Inferior parietal cortex (tissue), 1 donor: ENCODE results near the gene PLEKHA7.
"Not testable (repeated sequence)": the region's sequence is repeated elsewhere in the genome, so short reads cannot be mapped to it uniquely, and the experiment has no call there.

Source experiments
- DNase-seq: peaks from one replicate; pipeline ENCODE4 v3.0.0-alpha.2; 2016; ENCODE audit errors: extremely low spot score

The PLEKHA7 gene

DNA sequence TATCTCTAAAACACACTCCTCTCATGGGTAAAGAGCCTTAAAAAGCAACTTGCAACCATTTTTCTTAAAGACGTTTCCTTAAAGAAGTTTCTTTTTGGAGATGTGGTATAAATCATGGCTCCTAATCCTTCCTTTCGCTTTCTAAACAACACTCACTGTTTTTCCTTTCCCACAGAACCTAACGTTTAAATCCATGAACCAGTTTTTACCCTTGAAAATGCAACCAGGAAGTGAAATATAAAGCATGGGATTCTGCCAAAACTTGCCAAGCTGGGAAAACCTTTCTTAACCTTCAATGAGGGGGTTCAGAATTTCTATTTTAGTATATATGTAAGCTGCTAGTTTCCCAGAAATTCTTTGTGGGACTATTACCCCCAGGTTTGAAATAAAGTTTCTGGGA is 8.6 kb downstream of the PLEKHA7 start:
- no peak for DNase-seq

- no peak for DNase-seq
Observed at GRCh38 chr11:17004486-17005148, 9.6 kb downstream of the PLEKHA7 start.

DNA sequence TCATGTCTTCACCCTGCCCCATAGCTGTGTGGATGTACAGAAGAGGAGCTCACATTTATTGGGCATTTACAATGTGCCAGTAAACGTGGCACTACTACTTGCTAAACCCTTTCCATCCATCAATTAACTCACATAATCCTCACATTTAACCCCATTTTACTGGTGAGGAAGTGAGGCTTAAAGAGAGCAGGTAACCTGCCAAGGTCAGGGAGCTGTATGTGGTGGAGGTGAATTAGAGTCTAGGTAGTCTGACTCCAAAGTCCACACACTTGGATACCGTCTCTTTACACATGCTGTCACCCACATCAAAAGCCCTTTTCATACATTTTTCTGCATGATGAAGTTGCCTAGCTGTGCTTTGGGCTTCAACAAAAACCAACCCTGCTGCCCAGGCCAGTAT is 10.8 kb downstream of the PLEKHA7 start:
- DNase-seq, result no peak

DNA sequence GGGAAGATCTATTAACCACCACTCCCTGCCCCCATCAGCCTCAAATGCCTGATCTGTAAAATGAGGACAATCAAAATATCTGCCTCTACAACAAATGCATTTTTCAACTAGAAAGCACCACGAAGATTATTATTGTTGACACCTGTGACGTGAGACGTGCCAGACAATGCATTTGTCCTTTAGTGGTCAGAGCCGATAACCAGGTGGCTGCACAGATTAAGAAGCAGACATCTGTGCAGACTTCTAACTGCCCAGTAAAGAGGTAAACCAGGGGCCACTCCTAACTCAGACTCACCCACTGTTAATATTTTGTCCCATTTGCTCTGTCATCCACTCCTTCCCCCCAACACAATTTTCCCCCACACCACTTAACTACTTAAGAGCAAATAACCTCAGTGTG is 11.7 kb downstream of the PLEKHA7 start:
- no peak for DNase-seq

GRCh38 chr11:17001806-17002205 is 12.4 kb downstream of the PLEKHA7 start:
- no peak for DNase-seq

GRCh38 chr11:17000987-17001386 is 13.2 kb downstream of the PLEKHA7 start:
- no peak for DNase-seq

DNA sequence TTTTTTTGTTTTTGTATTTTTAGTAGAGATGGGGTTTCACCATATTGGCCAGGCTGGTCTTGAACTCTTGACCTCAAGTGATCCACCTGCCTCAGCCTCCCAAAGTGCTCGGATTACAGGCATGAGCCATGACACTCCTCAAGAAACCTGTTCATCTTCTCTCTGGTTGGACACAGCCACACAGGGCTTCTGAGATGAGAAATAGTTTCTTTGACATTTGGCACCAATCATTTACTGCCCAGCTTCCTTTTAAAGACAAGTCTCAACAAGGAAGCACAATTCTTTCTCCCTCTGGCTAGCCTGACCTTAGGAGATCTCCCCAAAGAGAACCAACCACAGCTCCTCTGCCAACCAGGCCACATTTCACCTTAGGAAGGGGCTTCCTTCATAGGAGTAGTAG is 14.0 kb downstream of the PLEKHA7 start:
- DNase-seq, result not testable (repeated sequence)

DNA sequence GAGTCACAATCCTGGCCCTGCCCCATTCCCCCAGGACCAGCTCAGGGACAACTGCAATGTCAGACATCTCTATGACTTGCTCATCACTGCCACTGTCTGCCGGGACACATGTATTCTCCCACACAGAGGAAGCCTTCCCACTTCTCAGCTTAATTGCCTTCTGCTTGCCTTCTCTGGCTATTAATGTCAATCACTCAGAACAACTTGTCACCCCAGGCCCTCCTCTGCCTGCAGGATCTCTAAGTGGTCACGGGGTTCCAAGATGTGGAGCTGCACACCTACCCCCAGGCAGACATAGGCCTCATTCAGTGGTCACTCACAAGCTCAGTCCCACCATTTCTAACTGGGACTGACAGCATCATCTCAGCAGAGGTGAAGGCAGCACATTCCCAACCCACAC is 15.1 kb downstream of the PLEKHA7 start:
- DNase-seq, result no peak

GRCh38 chr11:16997624-16998023 is 16.6 kb downstream of the PLEKHA7 start:
- no peak for DNase-seq

DNA sequence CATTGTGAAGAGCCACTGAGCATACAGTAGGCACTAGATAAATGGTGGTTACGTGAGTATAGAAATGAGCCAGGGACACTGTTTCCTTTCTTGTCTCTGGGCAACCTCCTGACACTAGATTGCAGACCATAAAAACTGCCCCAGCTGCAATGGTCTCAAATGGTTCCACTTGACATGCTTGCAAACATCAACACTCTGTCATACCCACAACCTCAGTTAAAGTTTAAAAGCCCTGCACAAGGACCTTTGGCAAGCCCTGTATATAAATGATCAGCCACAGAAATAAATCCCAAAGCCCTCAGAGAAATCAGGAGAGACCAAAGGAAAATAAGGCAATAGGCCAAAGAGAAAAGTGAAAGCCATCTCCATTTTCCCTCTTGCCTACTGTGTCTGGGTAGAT is 20.7 kb downstream of the PLEKHA7 start:
- no peak for DNase-seq

DNA sequence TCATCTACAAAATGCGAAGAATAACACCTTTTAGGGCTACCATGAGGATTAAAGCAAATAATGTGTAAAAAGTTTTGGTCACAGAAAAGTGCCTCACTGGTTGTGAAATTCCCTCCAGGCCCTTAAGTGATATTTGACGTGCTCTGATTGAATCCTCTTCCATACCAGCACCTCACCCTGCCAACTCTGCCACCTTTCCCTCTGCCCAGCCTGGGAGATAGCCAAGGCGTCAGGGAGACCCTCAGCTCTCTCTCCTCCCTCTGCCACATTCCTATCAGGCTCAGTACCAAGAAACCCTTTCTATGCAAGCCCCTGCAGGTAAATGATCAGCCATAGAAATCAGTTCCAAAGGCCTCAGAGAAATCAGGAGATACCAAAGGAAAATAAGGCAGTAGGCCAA is 21.4 kb downstream of the PLEKHA7 start:
- no peak for DNase-seq

DNA sequence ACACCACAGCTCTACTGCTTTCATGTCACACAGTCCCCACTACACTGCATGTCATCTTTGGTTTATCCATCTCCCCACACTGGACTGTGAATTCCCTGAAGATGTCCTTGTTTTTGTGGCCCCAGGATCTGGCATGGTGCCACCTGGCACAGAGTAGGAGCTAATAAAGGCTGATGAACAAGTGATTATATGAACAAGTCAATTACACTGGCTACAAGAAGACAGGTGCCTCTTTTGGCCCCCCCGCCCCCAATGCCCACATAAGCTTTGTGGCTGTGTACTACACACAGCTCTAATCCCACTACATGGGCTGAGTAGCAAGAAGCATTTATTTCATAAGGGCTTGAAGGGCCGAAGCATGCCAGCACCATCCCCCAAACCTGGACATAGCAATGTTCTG is 24.7 kb downstream of the PLEKHA7 start:
- no peak for DNase-seq

DNA sequence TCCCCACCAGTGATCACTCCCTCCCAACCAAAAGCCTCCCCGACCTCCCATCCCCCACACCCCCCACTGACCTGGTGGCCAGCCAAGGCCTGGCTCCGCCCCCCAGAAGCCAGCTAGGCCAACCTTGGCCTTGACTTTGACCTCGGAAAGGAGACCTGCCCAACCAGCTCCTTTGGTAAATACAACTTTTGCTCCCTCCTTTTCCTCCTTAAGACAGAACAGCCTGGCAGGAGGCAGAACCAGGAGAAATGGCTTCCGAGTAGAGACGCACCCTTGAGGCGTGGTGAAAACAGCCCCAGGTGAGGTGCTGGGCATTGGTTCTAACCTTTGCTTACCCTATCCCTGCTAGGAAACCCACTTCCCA is 27.0 kb downstream of the PLEKHA7 start:
- DNase-seq, result no peak

GRCh38 chr11:16986434-16987204 is 27.6 kb downstream of the PLEKHA7 start:
- no peak for DNase-seq

GRCh38 chr11:16985297-16985696 is 28.9 kb downstream of the PLEKHA7 start:
- no peak for DNase-seq

- no peak for DNase-seq
Observed at GRCh38 chr11:16984229-16984628, 30.0 kb downstream of the PLEKHA7 start.

DNA sequence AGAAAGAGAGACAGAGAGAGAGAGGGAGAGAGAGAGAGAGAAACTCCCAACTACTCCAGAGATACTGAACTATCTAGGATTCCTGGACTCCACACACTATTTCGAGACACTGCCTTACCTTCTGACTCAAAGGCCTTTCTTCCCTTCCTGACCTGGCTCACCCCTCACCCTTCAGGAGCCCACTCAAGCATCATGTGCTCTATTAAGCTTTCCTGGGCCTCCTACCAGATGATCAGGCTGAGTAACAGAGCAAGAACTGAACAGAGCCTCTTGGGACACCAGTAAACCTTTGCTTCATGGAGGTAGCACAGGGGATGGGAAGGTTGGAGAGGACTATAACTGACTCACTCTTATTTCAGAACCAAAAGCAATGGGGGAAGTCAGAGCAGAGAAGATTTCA is 31.4 kb downstream of the PLEKHA7 start:
- DNase-seq, result no peak

DNA sequence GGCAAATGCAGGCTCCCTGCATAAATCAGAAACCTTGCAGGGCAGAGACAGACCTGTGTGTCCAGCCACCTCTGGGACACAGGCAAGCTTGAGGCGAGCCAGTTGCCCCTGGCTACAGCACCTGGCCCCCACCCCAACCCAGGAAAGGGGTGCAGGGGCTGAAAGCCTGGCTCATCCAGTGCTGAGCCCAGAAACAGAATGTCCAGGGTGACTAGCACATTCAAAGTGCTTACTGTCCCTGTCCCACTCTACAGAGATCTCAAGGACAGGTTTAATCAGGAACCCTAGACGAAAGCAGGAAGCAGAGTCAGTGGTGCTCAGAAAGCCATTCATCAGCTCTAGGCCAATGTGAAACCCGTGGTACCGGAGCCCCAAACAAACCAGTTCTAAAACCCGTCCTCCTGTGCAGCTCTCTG is 31.9 kb downstream of the PLEKHA7 start:
- DNase-seq, result no peak

DNA sequence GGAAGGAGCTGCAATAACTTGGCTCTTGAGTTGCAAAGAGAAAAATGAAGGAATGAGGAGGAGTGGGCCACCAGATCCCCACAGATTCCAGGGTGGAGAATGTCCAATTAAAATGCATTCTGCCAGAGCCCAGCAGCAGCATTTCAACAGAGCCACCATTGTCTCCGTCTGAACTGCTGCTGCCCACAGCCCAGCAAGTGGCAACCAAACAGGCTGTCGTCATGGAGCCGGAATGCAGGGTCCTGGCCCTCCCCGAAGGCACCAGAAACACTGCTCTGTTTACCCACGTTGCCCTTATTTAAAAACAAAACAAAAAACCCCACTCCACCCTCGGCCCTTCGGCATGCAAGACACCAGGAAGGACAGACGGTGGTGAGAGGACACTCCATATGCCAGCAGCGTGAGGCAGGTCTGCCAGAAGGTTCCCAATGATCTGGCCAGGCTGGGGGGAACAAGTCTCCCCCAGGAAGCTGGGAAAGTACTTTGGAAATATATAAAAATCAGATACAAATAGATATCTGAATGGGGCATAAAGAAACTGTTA is 32.5 kb downstream of the PLEKHA7 start:
- DNase-seq, result peak; percentile 69

DNA sequence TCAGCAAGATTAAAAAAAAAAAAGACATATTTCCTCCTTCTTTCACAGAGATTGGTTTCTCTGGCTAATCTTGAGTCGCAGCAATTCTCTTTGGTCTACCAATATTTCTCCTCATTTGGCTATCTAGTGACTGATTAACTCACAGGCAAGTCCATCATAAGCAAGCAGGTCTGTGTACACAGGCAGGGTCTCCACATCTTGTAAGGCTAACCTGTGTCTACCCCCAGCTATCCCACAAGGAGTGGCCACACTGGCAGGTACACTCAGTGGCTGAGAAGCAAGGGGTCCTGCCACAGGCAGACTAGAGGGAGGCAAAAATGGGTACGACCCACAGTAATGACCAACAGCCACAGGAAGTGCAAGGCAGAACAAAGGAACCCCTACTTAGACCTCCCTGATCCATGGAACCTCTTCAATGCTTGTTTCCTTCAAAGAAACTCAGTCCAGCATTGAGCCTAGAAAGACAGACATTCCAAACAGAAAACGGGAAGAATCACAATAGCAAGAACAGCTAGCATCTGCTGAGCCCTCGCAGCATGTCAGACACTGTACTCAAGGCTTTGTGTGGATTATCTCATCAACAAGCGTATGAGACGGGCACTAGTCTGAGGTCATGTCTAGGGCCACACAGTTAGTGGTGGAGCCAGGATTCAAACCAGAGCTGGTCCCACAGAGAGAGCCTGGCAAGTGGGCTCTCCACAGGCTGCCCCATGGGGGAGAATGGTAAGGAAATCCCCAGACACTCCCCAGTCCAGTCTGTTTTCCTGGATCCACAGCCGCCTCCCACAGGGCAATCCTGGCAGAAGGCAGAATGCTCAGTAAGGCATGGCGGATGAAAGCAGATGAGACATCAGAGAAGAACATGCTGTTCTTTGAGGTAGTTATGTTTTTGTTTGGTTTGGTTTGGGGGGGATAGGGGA is 34.3 kb downstream of the PLEKHA7 start:
- no peak for DNase-seq

GRCh38 chr11:16977994-16978315 is 36.3 kb downstream of the PLEKHA7 start:
- DNase-seq, result no peak
